Mucosa of descending colon (tissue), 3 donors: ENCODE results near the gene CCT2. TPM values are rescaled to one million over a fixed set of nuclear protein-coding genes. Genes with fewer than 3 reads are reported as not detected.

ENCODE experiments used
- ATAC-seq: fragments of 200-7000 bp; cut with Tn5 transposase; one replicate; pipeline ENCODE4 v1.9.1; 2020; ENCODE audit warnings: mild to moderate bottlenecking, moderate library complexity
- DNase-seq, 3 donors: peaks; one replicate each; pipeline ENCODE4 v3.0.0-alpha.2; 2020
- H3K36me3 ChIP-seq: fragments of 200-600 bp; one replicate; pipeline ENCODE4 v1.8.0; 2021; ENCODE audit warnings: low read depth, mild to moderate bottlenecking
- H3K4me1 ChIP-seq: fragments of 200-600 bp; one replicate; pipeline ENCODE4 v1.8.0; 2021; ENCODE audit warnings: low read depth, mild to moderate bottlenecking
- H3K4me3 ChIP-seq: fragments of 200-600 bp; one replicate; pipeline ENCODE4 v1.8.0; 2021; ENCODE audit warnings: mild to moderate bottlenecking
- H3K9me3 ChIP-seq: fragments of 200-600 bp; one replicate; pipeline ENCODE4 v1.8.0; 2021; ENCODE audit warnings: mild to moderate bottlenecking
- CTCF ChIP-seq: fragments of 200-600 bp; IDR thresholded peaks from one replicate; pipeline ENCODE4 v1.8.0; 2022; ENCODE audit warnings: antibody characterized with exemption, mild to moderate bottlenecking
- intact Hi-C, 2 donors: fragments of 100-400 bp; cut with DNase I in 1 of 2; cut with micrococcal nuclease in 1 of 2; formaldehyde crosslinking; loops; one replicate each; pipeline versions ENCODE4 v1.11.0 to v1.11.1; 2022; cut with DNase I, micrococcal nuclease
- total RNA-seq, 3 donors: library from RNA; stranded (reverse); fragmentation: NEBNext Ultra II Directional in 2 of 3; extraction: Animal tissue kit (Norgen Biotek cat#: 25700) in 2 of 3; gene quantifications; one replicate each; pipeline versions ENCODE4 v1.2.1 to v1.2.4, GENCODE V29; 2021 to 2023
- donor health status: DM: no; HTN: no; CAD: no; lungs with moderate emphysema.
- donor health status: DM: no; HTN: no; CAD: no.
- donor health status: DM: no; HTN: yes; CAD: no.

Gene CCT2
- total RNA-seq, 3 donors from 2014 or later = 85.0 to 106 (median 103) TPM

- no peak for TF ChIP-seq CTCF
- H3K9me3 ChIP-seq = no peaks in the 10 kb centered on the region
Measured at GRCh38 chr12:69627501-69627900, 42.2 kb downstream of the CCT2 start.

GRCh38 chr12:69630191-69630590, 44.9 kb downstream of the CCT2 start:
- Histone ChIP-seq H3K36me3 (no peaks in the 10 kb centered on the region), H3K9me3 (no peaks in the 10 kb centered on the region), H3K4me1 (no peaks in the 10 kb centered on the region), H3K4me3 (no peak overlapping the region)
- intact Hi-C loops = no loop called here
- DNase-seq (no peak), ATAC-seq (no peak)
- TF ChIP-seq CTCF = no peak

More at GRCh38 chr12:69627501-69627900, 42.2 kb downstream of the CCT2 start:
- ATAC-seq = no peak
- DNase-seq = no peak
- Histone ChIP-seq H3K36me3 (no peaks in the 10 kb centered on the region), H3K4me1 (no peaks in the 10 kb centered on the region), H3K4me3 (no peak overlapping the region)
- intact Hi-C loops = no loop called here

- ATAC-seq (no peak), DNase-seq (no peak)
- intact Hi-C loops = no loop called here
- no peaks in the 10 kb centered on the region for H3K4me1 ChIP-seq
- no peak overlapping the region for H3K4me3 ChIP-seq
- no peaks in the 10 kb centered on the region for H3K36me3 ChIP-seq
- TF ChIP-seq CTCF = no peak
- no peaks in the 10 kb centered on the region for H3K9me3 ChIP-seq
Measured at GRCh38 chr12:69633061-69633460, 47.8 kb downstream of the CCT2 start.

- peak in 2 of 3 donors; percentile 72 to 75 for DNase-seq
- Histone ChIP-seq H3K4me1 (no peaks in the 10 kb centered on the region), H3K9me3 (no peaks in the 10 kb centered on the region), H3K4me3 (no peak overlapping the region), H3K36me3 (no peaks in the 10 kb centered on the region)
- TF ChIP-seq CTCF = peak; percentile 78
- ATAC-seq = peak; percentile 92
- intact Hi-C loops = no loop called here
Measured at GRCh38 chr12:69639400-69640016, 54.2 kb downstream of the CCT2 start.

GRCh38 chr12:69641546-69641945, 56.3 kb downstream of the CCT2 start:
- H3K36me3 ChIP-seq = no peaks in the 10 kb centered on the region
- TF ChIP-seq CTCF = no peak
- intact Hi-C loops = no loop called here
- no peak overlapping the region for H3K4me3 ChIP-seq
- H3K4me1 ChIP-seq = no peaks in the 10 kb centered on the region
- H3K9me3 ChIP-seq = no peaks in the 10 kb centered on the region
- DNase-seq = no peak
- ATAC-seq = no peak

GRCh38 chr12:69642531-69642930, 57.3 kb downstream of the CCT2 start:
- ATAC-seq = no peak
- Histone ChIP-seq H3K36me3 (no peaks in the 10 kb centered on the region), H3K4me1 (no peaks in the 10 kb centered on the region), H3K4me3 (no peak overlapping the region), H3K9me3 (no peaks in the 10 kb centered on the region)
- TF ChIP-seq CTCF = no peak
- no peak for DNase-seq
- intact Hi-C loops = no loop called here
